Calu3 (cell line): ENCODE data around the gene SV2C. TPM values are rescaled to one million over a fixed set of nuclear protein-coding genes. Genes with fewer than 3 reads are reported as not detected.
A peak's percentile ranks its signal among the peaks of the same experiment; 100 is the strongest.
"Not testable (repeated sequence)": the region's sequence is repeated elsewhere in the genome, so short reads cannot be mapped to it uniquely, and the experiment has no call there.

Experiments
- Bru-seq: library from RNA; stranded (reverse); fragments of 400-500 nt; gene quantifications from one replicate; lab custom pipeline; 2021; lab: Mats Ljungman, UMichigan
- BruChase-seq, 2 experiments: library from RNA; stranded (reverse); fragments of 400-500 nt; gene quantifications; one replicate each; lab custom pipeline; 2021; lab: Mats Ljungman, UMichigan
- BruUV-seq: library from RNA; stranded (reverse); fragments of 400-500 nt; replicated peaks from 2 replicates; lab custom pipeline; 2021; lab: Mats Ljungman, UMichigan
- CTCF ChIA-PET: fragments of 300-600 bp; sonication (Branson Sonifier 250); formaldehyde crosslinking; loops from one replicate; lab custom pipeline; 2022; ENCODE audit warnings: antibody characterized with exemption; lab: Charles Lee
- DNase-seq: peaks from one replicate; pipeline ENCODE4 v3.0.0; 2022
- H3K27ac Mint-ChIP-seq: one replicate; pipeline ENCODE4 v1.8.0; 2022; ENCODE audit warnings: mixed read lengths; ENCODE audit not compliant: unreplicated experiment
- H3K27me3 Mint-ChIP-seq: one replicate; pipeline ENCODE4 v1.8.0; 2022; ENCODE audit warnings: mixed read lengths; ENCODE audit not compliant: unreplicated experiment
- H3K36me3 Mint-ChIP-seq: one replicate; pipeline ENCODE4 v1.8.0; 2022; ENCODE audit warnings: mild to moderate bottlenecking, moderate library complexity, mixed read lengths; ENCODE audit not compliant: insufficient read depth, unreplicated experiment
- H3K4me1 Mint-ChIP-seq: one replicate; pipeline ENCODE4 v1.8.0; 2022; ENCODE audit warnings: mild to moderate bottlenecking, low read depth, mixed read lengths; ENCODE audit not compliant: unreplicated experiment
- H3K4me3 Mint-ChIP-seq: one replicate; pipeline ENCODE4 v1.8.0; 2022; ENCODE audit warnings: mild to moderate bottlenecking, low read depth, moderate library complexity, mixed read lengths; ENCODE audit not compliant: unreplicated experiment
- H3K9me3 Mint-ChIP-seq: one replicate; pipeline ENCODE4 v1.8.0; 2022; ENCODE audit warnings: low read depth, mixed read lengths; ENCODE audit not compliant: unreplicated experiment
- CTCF ChIP-seq: fragments of 200-600 bp; IDR thresholded peaks from one replicate; pipeline ENCODE4 v1.8.0; 2022; ENCODE audit warnings: antibody characterized with exemption; ENCODE audit not compliant: unreplicated experiment
- intact Hi-C: fragments of 100-400 bp; cut with micrococcal nuclease; formaldehyde crosslinking; loops from one replicate; pipeline ENCODE4 v1.10.0; 2022; ENCODE audit not compliant: unreplicated experiment
- long read RNA-seq: library from polyadenylated mRNA; stranded (forward); transcript quantifications from one replicate; pipeline ENCODE4 v2.0.0, GENCODE V29; 2022
- total RNA-seq: library from RNA; stranded (reverse); gene quantifications from 2 replicates; pipeline ENCODE4 v1.2.3, GENCODE V29; 2022

SV2C gene, protein sequence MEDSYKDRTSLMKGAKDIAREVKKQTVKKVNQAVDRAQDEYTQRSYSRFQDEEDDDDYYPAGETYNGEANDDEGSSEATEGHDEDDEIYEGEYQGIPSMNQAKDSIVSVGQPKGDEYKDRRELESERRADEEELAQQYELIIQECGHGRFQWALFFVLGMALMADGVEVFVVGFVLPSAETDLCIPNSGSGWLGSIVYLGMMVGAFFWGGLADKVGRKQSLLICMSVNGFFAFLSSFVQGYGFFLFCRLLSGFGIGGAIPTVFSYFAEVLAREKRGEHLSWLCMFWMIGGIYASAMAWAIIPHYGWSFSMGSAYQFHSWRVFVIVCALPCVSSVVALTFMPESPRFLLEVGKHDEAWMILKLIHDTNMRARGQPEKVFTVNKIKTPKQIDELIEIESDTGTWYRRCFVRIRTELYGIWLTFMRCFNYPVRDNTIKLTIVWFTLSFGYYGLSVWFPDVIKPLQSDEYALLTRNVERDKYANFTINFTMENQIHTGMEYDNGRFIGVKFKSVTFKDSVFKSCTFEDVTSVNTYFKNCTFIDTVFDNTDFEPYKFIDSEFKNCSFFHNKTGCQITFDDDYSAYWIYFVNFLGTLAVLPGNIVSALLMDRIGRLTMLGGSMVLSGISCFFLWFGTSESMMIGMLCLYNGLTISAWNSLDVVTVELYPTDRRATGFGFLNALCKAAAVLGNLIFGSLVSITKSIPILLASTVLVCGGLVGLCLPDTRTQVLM
- total RNA-seq (0.88 and 0.90 TPM in 2 replicates), Bru-seq, nascent RNA (percentile 17 among the genes with signal in this experiment), BruChase-seq, experiment 1, labeled RNA remaining after a 6-hour chase (percentile 20 among the genes with signal in this experiment), BruChase-seq, experiment 2, labeled RNA remaining after a 2-hour chase (percentile 15 among the genes with signal in this experiment)
- long read RNA-seq, partial matches to known transcripts, result 0 of 6 reads
- long read RNA-seq, other reads (novel, unspliced or antisense), result 6 of 6 reads

DNA sequence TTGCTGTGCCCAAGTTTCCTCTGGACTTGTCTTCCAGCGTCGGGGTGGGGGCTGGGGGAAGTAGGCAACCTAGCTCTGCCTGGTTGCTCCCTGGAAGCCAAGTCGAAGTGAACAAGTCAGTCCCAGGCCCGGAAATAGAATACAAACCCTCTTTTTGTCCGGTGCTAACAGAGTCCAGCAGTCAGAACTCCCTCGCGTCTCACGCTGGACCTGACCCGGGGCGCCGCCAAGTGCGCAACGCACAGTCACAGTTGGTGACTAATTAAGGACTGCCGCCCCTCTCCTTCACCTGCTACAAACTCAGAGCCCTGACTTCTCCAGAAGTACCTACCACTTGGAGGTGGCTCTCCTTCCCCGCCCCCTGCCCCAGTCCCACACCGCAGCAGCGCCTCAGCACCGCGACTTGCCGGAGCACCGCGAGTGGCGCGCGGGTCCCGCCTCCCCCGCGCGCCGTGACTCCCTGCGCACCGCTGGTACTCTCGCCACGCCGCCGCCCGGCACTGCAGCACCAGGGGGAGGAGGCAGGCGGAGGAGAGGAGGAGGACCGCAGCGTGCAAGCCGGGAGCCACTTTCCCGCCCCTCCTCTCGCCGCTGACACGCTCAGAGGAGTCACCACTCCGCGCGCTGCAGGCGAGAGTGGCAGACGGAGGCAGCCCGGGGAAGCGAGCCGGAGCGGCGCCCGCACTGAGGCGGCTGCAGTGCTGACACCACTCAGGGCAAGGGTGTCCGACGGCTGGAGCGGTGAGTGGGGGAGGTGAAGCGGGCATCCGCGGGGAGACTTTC lies at the start of gene SV2C:
Gene SV2C, plus strand, starts transcription at position 612 of the 783 bp plus-strand sequence. CDS start 48,368 bp downstream, outside the sequence.
- CTCF ChIA-PET, result no interaction called here
- intact Hi-C loops, result no loop called here
- no peak within 1 kb of the TSS for H3K27ac Mint-ChIP-seq

GRCh38 chr5:76037736-76038151 lies 45.4 kb upstream of the SV2C start:
- DNase-seq, H3K36me3 Mint-ChIP-seq, H3K9me3 Mint-ChIP-seq, H3K27ac Mint-ChIP-seq, BruUV-seq, intact Hi-C loops, H3K4me1 Mint-ChIP-seq: not testable (repeated sequence)
- peaks cover 65% of the 10 kb centered on the region for H3K27me3 Mint-ChIP-seq
- CTCF ChIA-PET, result interaction anchor here (0.6 kb wide), 1 partner anchor 1258 kb away, joined by 3 read pairs; no protein-coding TSS in a partner anchor
- H3K4me3 Mint-ChIP-seq, result peak overlapping the region; percentile 67

More for the DNA sequence above, at the start of gene SV2C:
- peaks cover 17% of the 10 kb centered on the region for H3K36me3 Mint-ChIP-seq
- no peak for TF ChIP-seq CTCF
- H3K27me3 Mint-ChIP-seq, result peaks cover 99% of the 10 kb centered on the region
- DNase-seq, result peak; percentile 39
- BruUV-seq, result no TSS peak
- peaks cover 12% of the 10 kb centered on the region for H3K4me1 Mint-ChIP-seq
- no peaks in the 10 kb centered on the region for H3K9me3 Mint-ChIP-seq
- H3K4me3 Mint-ChIP-seq, result peak within 1 kb of the TSS; percentile 74

GRCh38 chr5:76038212-76038611 lies 45.0 kb upstream of the SV2C start:
- Mint-ChIP-seq H3K4me3 (peak overlapping the region; percentile 67), H3K27me3 (peaks cover 70% of the 10 kb centered on the region), H3K4me1 (no peaks in the 10 kb centered on the region), H3K36me3 (peaks cover 5% of the 10 kb centered on the region), H3K27ac (no peak overlapping the region), H3K9me3 (no peaks in the 10 kb centered on the region)
- DNase-seq, result no peak
- no peak for TF ChIP-seq CTCF
- intact Hi-C loops, result no loop called here
- BruUV-seq, result no TSS peak
- CTCF ChIA-PET, result interaction anchor here (0.6 kb wide), 1 partner anchor 1257 kb away, joined by 3 read pairs; no protein-coding TSS in a partner anchor

DNA sequence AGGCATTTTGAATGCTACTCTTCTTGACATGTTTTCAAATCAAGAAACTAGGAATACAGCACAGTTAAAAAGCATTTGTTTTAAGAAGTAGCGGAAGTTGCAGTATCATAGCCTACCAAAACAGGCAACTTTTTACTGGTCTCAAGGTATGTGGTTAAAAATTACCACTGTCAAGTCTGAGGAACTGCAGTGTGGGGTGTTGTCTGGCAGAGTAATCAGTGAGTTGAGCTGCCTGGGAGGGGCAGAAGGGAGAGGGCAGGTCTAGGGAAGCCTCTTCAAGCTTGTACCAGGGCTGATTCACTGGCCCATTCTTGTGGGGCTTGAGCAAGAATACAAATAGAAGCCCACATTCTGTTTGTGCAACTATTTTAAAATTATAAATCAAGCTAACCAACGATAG lies 42.4 kb upstream of the SV2C start:
- Mint-ChIP-seq H3K9me3 (no peaks in the 10 kb centered on the region), H3K4me3 (no peak overlapping the region), H3K27me3 (peaks cover 63% of the 10 kb centered on the region), H3K36me3 (peaks cover 5% of the 10 kb centered on the region), H3K27ac (no peak overlapping the region), H3K4me1 (no peaks in the 10 kb centered on the region)
- CTCF ChIA-PET, result interaction anchor here (1.0 to 1.2 kb wide), 2 partner anchors 15 to 235 kb away, joined by 3 to 4 read pairs; no protein-coding TSS in a partner anchor
- TF ChIP-seq CTCF, result no peak
- no peak for DNase-seq
- intact Hi-C loops, result no loop called here
- no TSS peak for BruUV-seq
